GM12878 (cell line): Measurements from ENCODE around the gene TCEANC2. TPM values are rescaled to one million over a fixed set of nuclear protein-coding genes. Genes with fewer than 3 reads are reported as not detected.

Source experiments
- ATAC-seq: fragments of 200-7000 bp; cut with Tn5 transposase; 3 replicates; pipeline ENCODE4 v1.9.1; 2020; ENCODE audit warnings: mild to moderate bottlenecking, moderate library complexity
- BruUV-seq: library from RNA; stranded (reverse); fragments of 400-500 nt; replicated peaks from 2 replicates; lab custom pipeline; 2021; lab: Mats Ljungman, UMichigan
- CTCF ChIA-PET: fragments of 300-600 bp; sonication (Branson Sonifier 250); formaldehyde crosslinking; extraction: SDS; loops from one replicate; lab custom pipeline; 2021; ENCODE audit warnings: inconsistent platforms; lab: Yijun Ruan, JAX
- POLR2A ChIA-PET: fragments of 350-600 bp; formaldehyde crosslinking; extraction: SDS; loops from one replicate; lab custom pipeline; 2021; ENCODE audit warnings: inconsistent platforms; lab: Charles Lee
- RAD21 ChIA-PET: fragments of 300-600 bp; sonication (Branson Sonifier 250); formaldehyde crosslinking; loops from one replicate; lab custom pipeline; 2023; ENCODE audit warnings: antibody characterized with exemption; ENCODE audit not compliant: unreplicated experiment; lab: Charles Lee
- SMC1A ChIA-PET: fragments of 300-600 bp; sonication (Branson Sonifier 250); formaldehyde crosslinking; loops from one replicate; lab custom pipeline; 2023; ENCODE audit not compliant: unreplicated experiment, uncharacterized antibody; lab: Charles Lee
- DNase-seq: peaks from one replicate; pipeline ENCODE4 v3.0.0-alpha.2; 2011; ENCODE audit warnings: low read depth, low spot score
- FAIRE-seq: peaks from 3 replicates; lab custom pipeline; 2011; peaks lifted over from hg19 to GRCh38; lab: Jason Lieb, UNC
- H2AFZ ChIP-seq: 2 replicates; pipeline ENCODE4 v1.6.0; 2011; ENCODE audit warnings: low read depth, low read length, control low read depth; ENCODE audit not compliant: control insufficient read depth
- H3K27ac ChIP-seq: 2 replicates; pipeline ENCODE4 v1.5.1; 2011; ENCODE audit warnings: control low read depth; ENCODE audit not compliant: control insufficient read depth, insufficient read depth
- H3K27me3 ChIP-seq, 2 experiments: replicated peaks in 1 of 2; 2 replicates each; pipeline versions ENCODE4 v1.6.0 to v1.6.1; 2011; ENCODE audit warnings: low read length in 1 of 2; ENCODE audit not compliant: control insufficient read depth in 2 of 2, insufficient read depth in 2 of 2
- H3K36me3 ChIP-seq, 2 experiments: 2 replicates each; pipeline ENCODE4 v1.5.1; 2011; ENCODE audit warnings: low read length in 1 of 2; ENCODE audit not compliant: control insufficient read depth in 2 of 2, insufficient read depth in 2 of 2
- H3K4me1 ChIP-seq: 2 replicates; pipeline ENCODE4 v1.6.1; 2011; ENCODE audit warnings: mild to moderate bottlenecking, low read length, moderate library complexity, mixed read lengths; ENCODE audit not compliant: control insufficient read depth, insufficient read depth
- H3K4me2 ChIP-seq: 2 replicates; pipeline ENCODE4 v1.6.0; 2011; ENCODE audit warnings: control low read depth; ENCODE audit not compliant: control insufficient read depth, insufficient read depth
- H3K4me3 ChIP-seq: fragments of 200-600 bp; sonication (generic); 2 replicates; pipeline ENCODE4 v1.5.1; 2016
- H3K79me2 ChIP-seq: 2 replicates; pipeline ENCODE4 v1.6.0; 2011; ENCODE audit warnings: low read length; ENCODE audit not compliant: control insufficient read depth, insufficient read depth
- H3K9ac ChIP-seq: 2 replicates; pipeline ENCODE4 v1.8.0; 2011; ENCODE audit warnings: low read length, control low read depth, mixed read lengths; ENCODE audit not compliant: control insufficient read depth, insufficient read depth
- H3K9me3 ChIP-seq: replicated peaks from 3 replicates; pipeline ENCODE4 v1.5.1; 2011; ENCODE audit warnings: mild to moderate bottlenecking, low read length; ENCODE audit not compliant: control insufficient read depth, insufficient read depth
- H4K20me1 ChIP-seq: 2 replicates; pipeline ENCODE4 v1.6.0; 2011; ENCODE audit not compliant: control insufficient read depth, insufficient read depth
- EZH2 ChIP-seq: IDR thresholded peaks from 2 replicates; pipeline ENCODE4 v1.6.1; 2012; ENCODE audit warnings: low read depth, mild to moderate bottlenecking, control low read depth, inconsistent platforms, low read length, borderline replicate concordance; ENCODE audit not compliant: control insufficient read depth
- FOXM1 ChIP-seq: IDR thresholded peaks from 2 replicates; pipeline ENCODE4 v1.6.1; 2012; ENCODE audit warnings: low read depth, mild to moderate bottlenecking, inconsistent platforms, low read length, moderate library complexity
- HCFC1 ChIP-seq: fragments of 150-350 bp; IDR thresholded peaks from 2 replicates; pipeline ENCODE4 v1.6.1; 2014; ENCODE audit warnings: low read length
- POLR2AphosphoS2 ChIP-seq: IDR thresholded peaks from 2 replicates; pipeline ENCODE4 v1.6.1; 2011; ENCODE audit warnings: low read depth, mild to moderate bottlenecking, low read length, improper control_type of control experiment, moderate library complexity
- RELB ChIP-seq: fragments of 450-650 bp; IDR thresholded peaks from 2 replicates; pipeline ENCODE4 v1.6.1; 2017; ENCODE audit warnings: low read depth, mild to moderate bottlenecking, moderate library complexity
- SMAD5 ChIP-seq: IDR thresholded peaks from 2 replicates; pipeline ENCODE4 v1.6.1; 2016; ENCODE audit warnings: antibody characterized with exemption, low read depth
- STAT1 ChIP-seq: fragments of 450-650 bp; conservative IDR thresholded peaks from 2 replicates; pipeline ENCODE4 v1.6.1; 2014; ENCODE audit warnings: antibody characterized with exemption, mild to moderate bottlenecking
- STAT3 ChIP-seq: IDR thresholded peaks from 2 replicates; pipeline ENCODE4 v1.6.1; 2011; ENCODE audit warnings: low read depth, low read length, improper control_type of control experiment
- WGBS: methylation state at CpG from one replicate; pipeline ENCODE4 v1.1.6; 2016; ENCODE audit warnings: low lambda C conversion rate; ENCODE audit not compliant: insufficient replicate concordance, insufficient coverage; ENCODE audit errors: missing lambda C conversion rate; 5-methylcytosine and 5-hydroxymethylcytosine counted together
- in situ Hi-C: fragments of 300-500 bp; cut with MboI; formaldehyde crosslinking; loops from 9 replicates; pipeline ENCODE4 v1.14.3; 2018; ENCODE audit warnings: mixed read lengths
- intact Hi-C: fragments of 100-400 bp; cut with micrococcal nuclease; formaldehyde crosslinking; loops from one replicate; pipeline ENCODE4 v1.14.2; 2022; ENCODE audit not compliant: unreplicated experiment
- polyA plus RNA-seq, 11 experiments: library from polyadenylated mRNA; depleted of rRNA in 4 of 11; unstranded in 6 of 11; stranded (reverse) in 5 of 11; fragments of >200 nt; fragmentation: Nextera tagmentation in 4 of 11; fragmentation: Illumina TruSeq in 1 of 11; extraction: Ambion mirVana in 4 of 11; extraction: Trizol in 1 of 11; gene quantifications; 1 replicate in 1 of 11; 2 replicates in 10 of 11; pipeline versions ENCODE4 v1.2.1 to v1.2.3, GENCODE V29; 2011 to 2016; ENCODE audit warnings: inconsistent platforms in 2 of 11, missing spikeins in 2 of 11, low read depth in 1 of 11
- total RNA-seq, 4 experiments: library from RNA; depleted of rRNA in 3 of 4; stranded (reverse); fragments of >200 nt in 3 of 4; fragmentation: Illumina TruSeq in 1 of 4; extraction: Trizol in 1 of 4; gene quantifications; 2 replicates each; pipeline versions ENCODE4 v1.2.1 to v1.2.3, GENCODE V29; 2013 to 2021
- TF ChIP-seq, protein P1 (sequence below): fragments of 150-350 bp; IDR thresholded peaks from 2 replicates; pipeline ENCODE4 v1.6.1; 2016; ENCODE audit warnings: low read depth, low read length
- TF ChIP-seq, protein P2 (sequence below): fragments of 150-350 bp; IDR thresholded peaks from 2 replicates; pipeline ENCODE4 v1.6.1; 2014; ENCODE audit warnings: mild to moderate bottlenecking, low read depth, low read length

TCEANC2 gene
- total and polyA plus RNA-seq, 10 of the 15 experiments (the other 5 are each of a cell fraction or from before 2014, with no cell fraction given), result 4.4 to 13.2 (median 6.4) TPM

DNA sequence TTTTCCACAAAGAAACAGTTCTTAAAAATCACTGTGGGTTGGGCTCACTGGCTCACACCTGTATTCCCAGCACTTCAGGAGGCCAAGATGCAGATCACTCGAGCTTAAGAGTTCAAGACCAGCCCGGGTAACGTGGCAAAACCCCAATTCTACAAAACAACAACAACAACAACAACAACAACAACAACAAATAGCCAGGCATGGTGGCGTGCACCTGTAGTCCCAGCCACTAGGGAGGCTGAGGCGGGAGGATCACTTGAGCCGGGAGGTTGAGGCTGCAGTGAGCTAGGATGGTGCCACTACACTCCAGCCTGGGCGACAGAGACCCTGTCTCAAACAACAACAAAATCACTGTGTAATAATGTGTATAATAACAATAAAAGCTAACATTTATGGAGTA lies 58.6 kb downstream of the TCEANC2 start (continued):
- TF ChIP-seq POLR2AphosphoS2 (no peak), FOXM1 (no peak), RELB (no peak), STAT3 (no peak)
- TF ChIP-seq, protein P1, sequence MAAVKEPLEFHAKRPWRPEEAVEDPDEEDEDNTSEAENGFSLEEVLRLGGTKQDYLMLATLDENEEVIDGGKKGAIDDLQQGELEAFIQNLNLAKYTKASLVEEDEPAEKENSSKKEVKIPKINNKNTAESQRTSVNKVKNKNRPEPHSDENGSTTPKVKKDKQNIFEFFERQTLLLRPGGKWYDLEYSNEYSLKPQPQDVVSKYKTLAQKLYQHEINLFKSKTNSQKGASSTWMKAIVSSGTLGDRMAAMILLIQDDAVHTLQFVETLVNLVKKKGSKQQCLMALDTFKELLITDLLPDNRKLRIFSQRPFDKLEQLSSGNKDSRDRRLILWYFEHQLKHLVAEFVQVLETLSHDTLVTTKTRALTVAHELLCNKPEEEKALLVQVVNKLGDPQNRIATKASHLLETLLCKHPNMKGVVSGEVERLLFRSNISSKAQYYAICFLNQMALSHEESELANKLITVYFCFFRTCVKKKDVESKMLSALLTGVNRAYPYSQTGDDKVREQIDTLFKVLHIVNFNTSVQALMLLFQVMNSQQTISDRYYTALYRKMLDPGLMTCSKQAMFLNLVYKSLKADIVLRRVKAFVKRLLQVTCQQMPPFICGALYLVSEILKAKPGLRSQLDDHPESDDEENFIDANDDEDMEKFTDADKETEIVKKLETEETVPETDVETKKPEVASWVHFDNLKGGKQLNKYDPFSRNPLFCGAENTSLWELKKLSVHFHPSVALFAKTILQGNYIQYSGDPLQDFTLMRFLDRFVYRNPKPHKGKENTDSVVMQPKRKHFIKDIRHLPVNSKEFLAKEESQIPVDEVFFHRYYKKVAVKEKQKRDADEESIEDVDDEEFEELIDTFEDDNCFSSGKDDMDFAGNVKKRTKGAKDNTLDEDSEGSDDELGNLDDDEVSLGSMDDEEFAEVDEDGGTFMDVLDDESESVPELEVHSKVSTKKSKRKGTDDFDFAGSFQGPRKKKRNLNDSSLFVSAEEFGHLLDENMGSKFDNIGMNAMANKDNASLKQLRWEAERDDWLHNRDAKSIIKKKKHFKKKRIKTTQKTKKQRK, result no peak

GRCh38 chr1:54112705-54113368 lies 59.4 kb downstream of the TCEANC2 start:
- H3K27me3 ChIP-seq, result no peaks in the 10 kb centered on the region
- no TSS peak for BruUV-seq
- no peak for FAIRE-seq

More at GRCh38 chr1:54112705-54113368, 59.4 kb downstream of the TCEANC2 start:
- no peaks in the 10 kb centered on the region for H3K36me3 ChIP-seq
- 69% methylated on average over 5 of the region's 5 CpGs for WGBS
- intact Hi-C loops (no loop called here), in situ Hi-C loops (no loop called here)
- POLR2A ChIA-PET, result no interaction called here
- CTCF ChIA-PET, result interaction anchor here (0.8 to 1.0 kb wide), 3 partner anchors 13 to 697 kb away, joined by 3 read pairs; no protein-coding TSS in a partner anchor
- H3K9me3 ChIP-seq, result no peaks in the 10 kb centered on the region
- no peak for ATAC-seq
- no peak overlapping the region for H2AFZ ChIP-seq
- H3K4me3 ChIP-seq, result no peak overlapping the region
- TF ChIP-seq EZH2 (no peak), STAT1 (no peak), HCFC1 (no peak), SMAD5 (no peak)
- TF ChIP-seq, protein P2, sequence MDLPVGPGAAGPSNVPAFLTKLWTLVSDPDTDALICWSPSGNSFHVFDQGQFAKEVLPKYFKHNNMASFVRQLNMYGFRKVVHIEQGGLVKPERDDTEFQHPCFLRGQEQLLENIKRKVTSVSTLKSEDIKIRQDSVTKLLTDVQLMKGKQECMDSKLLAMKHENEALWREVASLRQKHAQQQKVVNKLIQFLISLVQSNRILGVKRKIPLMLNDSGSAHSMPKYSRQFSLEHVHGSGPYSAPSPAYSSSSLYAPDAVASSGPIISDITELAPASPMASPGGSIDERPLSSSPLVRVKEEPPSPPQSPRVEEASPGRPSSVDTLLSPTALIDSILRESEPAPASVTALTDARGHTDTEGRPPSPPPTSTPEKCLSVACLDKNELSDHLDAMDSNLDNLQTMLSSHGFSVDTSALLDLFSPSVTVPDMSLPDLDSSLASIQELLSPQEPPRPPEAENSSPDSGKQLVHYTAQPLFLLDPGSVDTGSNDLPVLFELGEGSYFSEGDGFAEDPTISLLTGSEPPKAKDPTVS, result no peak
- no peaks in the 10 kb centered on the region for H3K79me2 ChIP-seq
- no peak overlapping the region for H3K9ac ChIP-seq
- no peaks in the 10 kb centered on the region; the same call in 1 of the 2 replicates for H4K20me1 ChIP-seq
- H3K27ac ChIP-seq, result no peak overlapping the region
- no peak overlapping the region for H3K4me2 ChIP-seq
- SMC1A ChIA-PET, result interaction anchor here (0.6 to 1.1 kb wide), 2 partner anchors 10 to 634 kb away, joined by 3 read pairs; no protein-coding TSS in a partner anchor
- RAD21 ChIA-PET, result no interaction called here
- DNase-seq, result no peak
- H3K4me1 ChIP-seq, result no peaks in the 10 kb centered on the region
